Measurements from ENCODE around the gene FGD3.

The FGD3 gene

GRCh38 chr9:93048566-93049448 is 101.5 kb downstream of the FGD3 start:
- H3K27ac ChIP-seq, result no peak overlapping the region
- no peak for DNase-seq (ENCODE audit: low read depth, low spot score)

GRCh38 chr9:93049491-93049890 is 102.2 kb downstream of the FGD3 start:
- no peak for DNase-seq (ENCODE audit: low read depth, low spot score)

DNA sequence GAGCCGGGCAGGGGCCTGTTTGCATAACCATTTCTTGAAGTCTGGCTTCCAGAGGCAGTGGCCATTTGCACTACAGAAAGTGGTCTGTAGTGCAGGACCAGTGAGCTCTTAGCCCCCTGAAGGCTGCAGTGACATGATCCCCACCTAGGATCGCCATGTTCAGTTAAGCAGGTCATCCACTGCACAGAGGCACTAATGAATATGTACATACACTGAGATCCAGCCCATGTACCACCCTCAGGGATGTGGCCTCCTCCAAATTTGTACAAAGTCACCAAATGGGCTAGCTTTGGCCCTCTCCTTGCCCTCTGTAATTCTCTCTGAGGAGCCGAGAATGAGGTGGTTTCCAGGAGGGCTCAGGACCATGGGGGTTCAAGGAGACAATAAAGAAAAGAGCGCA is 102.9 kb downstream of the FGD3 start:
- H3K27ac ChIP-seq, result no peak overlapping the region
- DNase-seq (ENCODE audit: low read depth, low spot score), result no peak

More at GRCh38 chr9:93049491-93049890, 102.2 kb downstream of the FGD3 start:
- no peak overlapping the region for H3K27ac ChIP-seq

DNA sequence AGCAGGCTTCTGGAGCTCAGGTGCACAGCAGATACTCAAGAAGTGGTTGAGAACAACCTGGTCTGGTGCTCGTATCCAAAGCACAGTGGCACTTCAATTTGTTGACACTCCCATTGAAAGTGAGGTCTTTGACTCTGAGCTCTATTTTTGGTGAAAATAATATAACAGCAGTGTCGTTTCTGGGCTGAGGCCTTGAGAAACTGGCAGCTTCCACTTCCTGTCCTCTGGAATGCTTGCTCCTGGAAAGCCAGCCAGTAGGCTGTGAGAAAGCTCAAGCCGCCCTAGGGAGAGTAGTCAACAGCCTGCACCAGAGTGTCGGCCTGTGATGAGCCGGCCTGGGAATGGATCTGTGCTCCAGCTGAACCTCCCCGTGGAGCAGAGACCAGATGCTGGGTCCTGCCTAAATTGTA is 104.4 kb downstream of the FGD3 start:
- no peak overlapping the region for H3K27ac ChIP-seq
- no peak for DNase-seq (ENCODE audit: low read depth, low spot score)

DNA sequence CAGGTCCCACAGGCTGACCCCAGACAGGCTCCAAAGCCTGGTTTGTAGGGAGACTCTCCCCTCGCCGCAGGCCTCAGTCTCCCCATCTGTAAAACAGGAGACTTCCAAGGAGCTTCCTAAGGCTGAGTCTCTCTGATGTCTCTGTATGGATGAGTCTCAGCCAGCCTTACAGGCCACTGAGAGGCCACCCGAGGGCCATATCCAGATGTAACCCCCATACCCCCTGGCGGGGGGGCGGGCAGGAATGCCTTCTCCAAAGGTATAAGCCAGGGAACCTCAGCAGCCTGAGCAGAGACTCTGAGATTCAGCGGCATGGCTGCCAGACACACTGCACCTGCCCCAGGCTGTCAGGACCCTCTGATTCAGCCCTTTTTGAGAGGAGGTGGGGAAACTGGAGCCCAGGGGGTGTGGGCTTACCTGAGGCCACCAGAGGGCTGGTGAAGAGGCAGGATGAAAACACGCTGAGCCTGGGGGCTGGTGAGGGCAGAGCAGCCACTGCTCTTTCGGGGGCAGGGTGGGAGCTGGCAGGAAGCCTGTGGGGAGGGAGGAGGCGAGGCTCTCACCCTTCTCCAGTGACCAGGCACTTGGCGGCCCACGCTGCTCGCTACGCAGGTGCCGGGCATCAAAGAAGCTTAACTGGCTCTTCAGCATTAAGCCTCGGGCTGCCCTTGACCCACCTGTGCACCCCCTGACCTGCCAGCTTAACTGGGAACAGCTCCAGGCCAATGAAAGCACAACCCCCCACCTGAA is 105.6 kb downstream of the FGD3 start:
- no peak overlapping the region for H3K27ac ChIP-seq
- DNase-seq (ENCODE audit: low read depth, low spot score), result no peak

GRCh38 chr9:93053781-93054331 is 106.5 kb downstream of the FGD3 start:
- DNase-seq (ENCODE audit: low read depth, low spot score), result no peak
- H3K27ac ChIP-seq, result no peak overlapping the region

- H3K27ac ChIP-seq, result no peak overlapping the region
- DNase-seq (ENCODE audit: low read depth, low spot score), result no peak
These were observed 107.7 kb downstream of the FGD3 start for GRCh38 chr9:93054758-93055704.

GRCh38 chr9:93057042-93057702 is 109.8 kb downstream of the FGD3 start:
- no peak for DNase-seq (ENCODE audit: low read depth, low spot score)

GRCh38 chr9:93057703-93058354 is 110.5 kb downstream of the FGD3 start:
- DNase-seq (ENCODE audit: low read depth, low spot score), result no peak
- H3K27ac ChIP-seq, result no peak overlapping the region

More at GRCh38 chr9:93057042-93057702, 109.8 kb downstream of the FGD3 start:
- H3K27ac ChIP-seq, result no peak overlapping the region

GRCh38 chr9:93058355-93059010 is 111.2 kb downstream of the FGD3 start, which contains the start of gene SUSD3:
SUSD3 (plus strand) TSS chr9:93058701; CDS start chr9:93058743, 42 bp downstream.
- no peak within 1 kb of the TSS for H3K27ac ChIP-seq
- no peak for DNase-seq (ENCODE audit: low read depth, low spot score)

DNA sequence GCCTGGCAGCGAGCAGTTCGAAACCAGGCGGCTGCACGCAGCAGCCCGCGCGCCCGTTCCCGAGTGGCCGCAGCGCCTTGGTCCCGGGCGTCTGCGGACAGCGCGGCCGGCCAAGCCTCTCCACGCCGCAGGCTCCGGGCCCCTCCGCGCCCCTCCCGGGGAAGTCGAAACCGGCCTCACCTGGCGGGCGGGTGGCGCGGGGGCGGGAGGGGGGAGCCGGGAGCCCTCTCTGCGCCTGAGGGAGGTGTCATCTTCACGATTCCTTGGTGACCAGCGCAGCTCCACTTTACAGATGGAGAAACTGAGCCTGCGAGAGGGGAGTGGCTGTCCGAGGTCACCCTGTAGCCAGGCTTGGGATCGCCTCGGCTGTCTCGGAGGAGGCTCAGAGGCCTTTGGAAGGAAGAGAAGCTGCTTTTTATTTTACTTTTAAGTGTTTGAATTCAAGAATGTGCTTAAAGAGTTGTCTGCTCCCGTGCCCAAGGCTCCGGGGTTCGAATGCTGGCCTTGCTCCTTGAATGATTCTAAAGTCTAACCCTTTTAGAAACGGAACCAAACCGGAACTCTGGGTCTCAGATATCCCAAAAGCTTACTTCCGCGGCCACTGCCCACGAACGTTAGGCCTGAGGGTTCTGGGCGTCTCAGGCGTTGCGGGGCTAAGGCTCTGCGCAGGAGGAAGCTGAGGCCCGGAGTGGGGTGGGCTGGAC is 111.8 kb downstream of the FGD3 start:
- no peak overlapping the region for H3K27ac ChIP-seq
- DNase-seq (ENCODE audit: low read depth, low spot score), result no peak

DNA sequence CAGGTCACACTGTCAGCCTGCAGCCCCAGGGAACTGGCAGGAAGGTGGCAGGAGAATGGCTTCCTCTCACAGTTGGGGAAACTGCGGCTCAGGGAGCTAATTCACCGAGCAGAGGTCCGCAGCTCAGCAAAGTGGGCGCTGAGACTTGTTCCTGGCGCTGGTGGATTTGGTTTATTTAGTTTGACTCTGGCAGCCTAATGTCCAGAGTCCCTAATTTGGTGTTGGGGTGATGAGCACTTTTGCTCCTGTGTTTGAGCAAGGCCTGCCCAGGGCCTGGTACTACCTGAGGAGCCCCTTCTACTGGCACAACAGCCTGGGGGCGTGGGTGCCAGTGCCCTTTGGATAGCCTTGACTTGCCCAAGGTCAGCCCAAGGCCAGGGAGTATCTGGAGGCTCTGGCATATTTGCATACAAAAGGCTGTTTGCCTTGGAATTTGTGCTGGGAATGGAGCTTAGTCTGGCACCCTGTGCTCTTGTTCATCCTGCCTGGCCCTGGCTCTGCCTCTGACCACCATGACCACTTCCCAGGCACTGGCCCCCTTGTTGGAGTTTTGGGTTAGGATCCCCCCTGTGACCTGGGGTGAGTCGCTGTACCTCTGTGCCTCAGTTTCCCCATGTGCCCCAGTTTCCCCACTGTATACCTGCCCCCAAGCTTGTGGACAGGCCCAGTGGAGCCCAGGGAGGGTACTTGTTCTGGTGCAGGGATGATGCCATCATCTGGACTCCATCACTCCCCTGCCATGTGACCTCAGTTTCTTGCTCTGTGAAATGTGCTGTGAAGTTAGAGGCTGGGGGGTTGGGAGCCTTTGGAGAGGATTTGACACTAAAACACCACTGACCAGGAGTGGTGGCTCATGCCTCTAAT is 112.6 kb downstream of the FGD3 start:
- no peak overlapping the region for H3K27ac ChIP-seq
- no peak for DNase-seq (ENCODE audit: low read depth, low spot score)

GRCh38 chr9:93060746-93061259 is 113.5 kb downstream of the FGD3 start:
- DNase-seq (ENCODE audit: low read depth, low spot score), result no peak

GRCh38 chr9:93061260-93061751 is 114.0 kb downstream of the FGD3 start:
- H3K27ac ChIP-seq, result no peak overlapping the region
- DNase-seq (ENCODE audit: low read depth, low spot score), result no peak

More at GRCh38 chr9:93060746-93061259, 113.5 kb downstream of the FGD3 start:
- no peak overlapping the region for H3K27ac ChIP-seq

DNA sequence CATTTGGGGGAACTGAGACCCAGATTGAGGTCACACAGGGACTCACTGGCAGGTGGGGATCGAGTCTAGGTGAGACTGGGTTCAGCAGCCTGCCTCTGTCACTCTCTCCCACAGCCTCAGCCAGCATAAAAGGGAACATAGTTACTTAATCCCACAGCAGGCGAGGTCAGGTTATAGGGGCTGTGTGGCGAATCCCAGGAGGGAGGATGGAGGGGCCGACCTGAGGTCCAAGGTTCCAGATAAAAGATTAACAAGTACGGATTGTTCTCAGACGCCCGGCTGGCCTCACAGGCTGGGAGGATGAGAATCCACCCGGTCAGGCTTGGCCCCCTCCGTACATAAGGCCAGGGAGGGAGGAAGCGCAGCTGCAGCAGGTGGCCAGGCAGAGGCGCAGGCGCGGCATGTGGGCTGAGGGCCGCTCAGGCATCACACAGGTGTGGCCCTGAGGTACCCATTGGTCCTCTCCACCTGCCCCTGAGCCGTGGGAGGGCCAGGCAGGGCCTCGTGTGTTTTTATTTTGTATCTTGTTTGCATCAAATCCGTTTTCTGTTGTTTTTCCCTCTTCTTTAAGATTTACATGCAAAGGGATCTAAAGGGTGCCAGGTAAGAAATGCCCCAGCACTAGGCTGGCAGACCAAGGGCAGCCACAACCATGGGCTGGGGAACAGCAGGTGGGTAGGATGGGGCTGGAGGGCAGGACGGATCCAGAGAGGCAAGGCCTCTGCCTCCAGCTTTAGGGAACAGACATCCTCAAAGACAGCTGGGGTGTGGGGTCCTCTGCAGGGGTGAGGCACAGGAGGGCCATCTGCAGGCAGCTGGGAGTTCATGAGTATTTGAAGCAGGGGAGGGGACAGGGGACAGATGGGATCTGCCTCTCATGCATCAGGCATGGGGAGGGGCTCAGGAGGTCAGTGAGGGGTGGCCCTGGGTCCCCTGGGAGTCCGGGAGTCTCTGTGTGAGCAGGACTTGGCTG is 114.8 kb downstream of the FGD3 start:
- H3K27ac ChIP-seq, result no peak overlapping the region
- DNase-seq (ENCODE audit: low read depth, low spot score), result no peak

Measured in epithelial cell of prostate (primary cell).